ENCODE measurements around the gene CARM1. TPM values are rescaled to one million over a fixed set of nuclear protein-coding genes. Genes with fewer than 3 reads are reported as not detected.
"Not testable (repeated sequence)": the region's sequence is repeated elsewhere in the genome, so short reads cannot be mapped to it uniquely, and the experiment has no call there.

Gene CARM1
- total RNA-seq, 4 donors from 2014 or later, result 12.2 to 14.8 (median 13.1) TPM

- peaks cover 10 to 17% of the 10 kb centered on the region in 2 donors for H3K4me1 ChIP-seq
- H3K9me3 ChIP-seq, result no peaks in the 10 kb centered on the region
- intact Hi-C loops (cut with DNase I), result no loop called here
- no peak overlapping the region for H3K27ac ChIP-seq
- TF ChIP-seq POLR2A (IDR thresholded peaks at IDR 0.05) (no peak), CTCF (IDR thresholded peaks at IDR 0.05) (no peak)
- H3K36me3 ChIP-seq, result no peaks in the 10 kb centered on the region
- DNase-seq, result no peak
- H3K27me3 ChIP-seq, result no peaks in the 10 kb centered on the region
- WGBS, 2 donors, result 86 to 92% methylated on average over 10 of the region's 10 CpGs
- H3K4me3 ChIP-seq (replicated peaks in 1 of 3), result no peak overlapping the region
Observed at GRCh38 chr19:10868872-10869547, 2.3 kb upstream of the CARM1 start.

GRCh38 chr19:10869872-10870311 lies 1.5 kb upstream of the CARM1 start:
- DNase-seq; H3K27ac ChIP-seq; H3K36me3 ChIP-seq; H3K4me3 ChIP-seq (replicated peaks in 1 of 3); H3K27me3 ChIP-seq; H3K9me3 ChIP-seq: not testable (repeated sequence)
- H3K4me1 ChIP-seq, result peaks cover 10% of the 10 kb centered on the region in 2 donors
- intact Hi-C loops (cut with DNase I), result loop anchor here (10.0 kb wide), 1 partner anchor 55 kb away; the partner anchor contains the start of genes TIMM29 and YIPF2
- WGBS, 2 donors, result 91 to 94% methylated on average over 11 of the region's 11 CpGs

- no peaks in the 10 kb centered on the region for H3K27me3 ChIP-seq
- intact Hi-C loops (cut with DNase I), result loop anchor here (10.0 kb wide), 1 partner anchor 54 kb away; the partner anchor contains the start of genes TIMM29 and YIPF2
- H3K4me1 ChIP-seq, result peaks cover 10% of the 10 kb centered on the region in 2 donors
- 3% methylated on average over 13 to 20 of the region's 22 CpGs for WGBS, 2 donors
- H3K36me3 ChIP-seq, result no peaks in the 10 kb centered on the region
- TF ChIP-seq POLR2A (IDR thresholded peaks at IDR 0.05) (peak in 1 of 2 donors; percentile 9), CTCF (IDR thresholded peaks at IDR 0.05) (no peak)
- H3K27ac ChIP-seq, result peak overlapping the region in 2 of 3 donors; percentile 65 to 66
- no peak for DNase-seq
- no peaks in the 10 kb centered on the region for H3K9me3 ChIP-seq
- no peak overlapping the region for H3K4me3 ChIP-seq (replicated peaks in 1 of 3)
Observed at GRCh38 chr19:10870501-10870954, 825 bp upstream of the CARM1 start.

- H3K36me3 ChIP-seq, result no peaks in the 10 kb centered on the region
- WGBS, 2 donors, result 0 to 1% methylated on average over 35 to 45 of the region's 90 CpGs
- TF ChIP-seq POLR2A (IDR thresholded peaks at IDR 0.05), result peak in 1 of 2 donors; percentile 3
- TF ChIP-seq CTCF (IDR thresholded peaks at IDR 0.05), result peak in 2 of 6 experiments; percentile 9 to 12
Observed at GRCh38 chr19:10871711-10872545, 575 bp downstream of the CARM1 start.

GRCh38 chr19:10872546-10873107 lies 1.3 kb downstream of the CARM1 start:
- Histone ChIP-seq H3K27ac (peak overlapping the region in 1 of 3 donors; percentile 47), H3K36me3 (no peaks in the 10 kb centered on the region), H3K27me3 (no peaks in the 10 kb centered on the region), H3K4me1 (peaks cover 10% of the 10 kb centered on the region in 2 donors), H3K4me3 (replicated peaks in 1 of 3) (peak overlapping the region; percentile 70 to 79 (median 78)), H3K9me3 (no peaks in the 10 kb centered on the region)
- intact Hi-C loops (cut with DNase I), result loop anchor here (10.0 kb wide), 1 partner anchor 52 kb away; the partner anchor contains the start of genes TIMM29 and YIPF2
- no peak for DNase-seq
- WGBS, 2 donors, result 14 to 18% methylated on average over 16 of the region's 16 CpGs
- no peak for TF ChIP-seq CTCF (IDR thresholded peaks at IDR 0.05)
- TF ChIP-seq POLR2A (IDR thresholded peaks at IDR 0.05), result no peak

More at GRCh38 chr19:10871711-10872545, 575 bp downstream of the CARM1 start:
- Histone ChIP-seq H3K27ac (peak overlapping the region; percentile 15 to 47 (median 42)), H3K4me1 (peaks cover 10% of the 10 kb centered on the region in 2 donors), H3K4me3 (replicated peaks in 1 of 3) (peak overlapping the region; percentile 70 to 79 (median 78)), H3K27me3 (no peaks in the 10 kb centered on the region), H3K9me3 (no peaks in the 10 kb centered on the region)
- intact Hi-C loops (cut with DNase I), result loop anchor here (10.0 kb wide), 1 partner anchor 53 kb away; the partner anchor contains the start of genes TIMM29 and YIPF2
- peak; percentile 31 to 47 for DNase-seq

Measured in thyroid gland (tissue), 4 donors.